Liver (tissue), 9 donors: ENCODE results near the gene POU6F2. TPM values are rescaled to one million over a fixed set of nuclear protein-coding genes. Genes with fewer than 3 reads are reported as not detected.

ENCODE experiments used
- DNase-seq: peaks from one replicate; pipeline ENCODE4 v3.0.0-alpha.2; 2017; ENCODE audit warnings: low spot score
- H3K27ac ChIP-seq, 2 donors: one replicate each; pipeline ENCODE4 v1.7.0; 2013; ENCODE audit warnings: inconsistent platforms in 2 of 2, low read length in 2 of 2, control low read depth in 1 of 2, low read depth in 1 of 2, mild to moderate bottlenecking in 1 of 2
- H3K27me3 ChIP-seq, 4 donors: one replicate each; pipeline versions ENCODE4 v1.6.1 to v1.7.0; 2013; ENCODE audit warnings: low read length in 3 of 4, inconsistent platforms in 1 of 4, mild to moderate bottlenecking in 1 of 4, moderate library complexity in 1 of 4; ENCODE audit not compliant: control insufficient read depth in 4 of 4, insufficient read depth in 4 of 4
- H3K36me3 ChIP-seq, 4 donors: one replicate each; pipeline versions ENCODE4 v1.6.1 to v1.7.0; 2013; ENCODE audit warnings: low read length in 3 of 4, mild to moderate bottlenecking in 3 of 4, low read depth in 1 of 4, moderate library complexity in 1 of 4; ENCODE audit not compliant: control insufficient read depth in 4 of 4, insufficient read depth in 3 of 4
- H3K4me1 ChIP-seq, 4 donors: one replicate each; pipeline versions ENCODE4 v1.6.1 to v1.7.0; 2013; ENCODE audit warnings: low read length in 3 of 4, mild to moderate bottlenecking in 3 of 4, moderate library complexity in 1 of 4; ENCODE audit not compliant: control insufficient read depth in 4 of 4, insufficient read depth in 4 of 4
- H3K4me3 ChIP-seq, 3 donors: one replicate each; pipeline versions ENCODE4 v1.6.1 to v1.7.0; 2013; ENCODE audit warnings: low read length in 3 of 3, control low read depth in 1 of 3, low read depth in 1 of 3, mild to moderate bottlenecking in 1 of 3
- H3K9ac ChIP-seq, 2 donors: one replicate each; pipeline ENCODE4 v1.7.0; 2013; ENCODE audit warnings: low read length in 2 of 2, mild to moderate bottlenecking in 2 of 2, moderate library complexity in 2 of 2, control low read depth in 1 of 2, low read depth in 1 of 2
- H3K9me3 ChIP-seq, 4 donors: one replicate each; pipeline versions ENCODE4 v1.6.1 to v1.7.0; 2013; ENCODE audit warnings: low read length in 3 of 4; ENCODE audit not compliant: control insufficient read depth in 4 of 4
- ATF3 ChIP-seq: IDR thresholded peaks from 2 replicates; pipeline ENCODE4 v1.6.1; 2016; ENCODE audit warnings: antibody characterized with exemption
- CTCF ChIP-seq: fragments of 150-350 bp; IDR thresholded peaks from 2 replicates; pipeline ENCODE4 v1.5.1; 2017; ENCODE audit warnings: improper control_type of control experiment, low read depth, low read length; ENCODE audit not compliant: missing input control
- EGR1 ChIP-seq, 2 donors: IDR thresholded peaks; 2 replicates each; pipeline ENCODE4 v1.6.1; 2016 to 2018; ENCODE audit warnings: antibody characterized with exemption in 2 of 2, low read depth in 2 of 2
- FOXA1 ChIP-seq: IDR thresholded peaks from 2 replicates; pipeline ENCODE4 v1.6.1; 2016; ENCODE audit warnings: antibody characterized with exemption
- FOXA2 ChIP-seq: IDR thresholded peaks from 2 replicates; pipeline ENCODE4 v1.6.1; 2016; ENCODE audit warnings: antibody characterized with exemption
- GABPA ChIP-seq, 2 donors: IDR thresholded peaks in 1 of 2; conservative IDR thresholded peaks in 1 of 2; 2 replicates each; pipeline ENCODE4 v1.6.1; 2016; ENCODE audit warnings: antibody characterized with exemption in 2 of 2, mild to moderate bottlenecking in 1 of 2, moderate library complexity in 1 of 2
- HNF4G ChIP-seq: IDR thresholded peaks from 2 replicates; pipeline ENCODE4 v1.6.1; 2016; ENCODE audit warnings: antibody characterized with exemption
- JUND ChIP-seq, 2 donors: IDR thresholded peaks; 2 replicates each; pipeline ENCODE4 v1.6.1; 2016; ENCODE audit warnings: antibody characterized with exemption in 2 of 2
- MAX ChIP-seq: IDR thresholded peaks from 2 replicates; pipeline ENCODE4 v1.6.1; 2016; ENCODE audit warnings: antibody characterized with exemption
- NR2F2 ChIP-seq: IDR thresholded peaks from 2 replicates; pipeline ENCODE4 v1.6.1; 2016; ENCODE audit warnings: antibody characterized with exemption
- RAD21 ChIP-seq, 2 donors: IDR thresholded peaks; 2 replicates each; pipeline ENCODE4 v1.6.1; 2016; ENCODE audit warnings: antibody characterized with exemption in 2 of 2, mild to moderate bottlenecking in 2 of 2
- REST ChIP-seq: IDR thresholded peaks from 2 replicates; pipeline ENCODE4 v1.6.1; 2016; ENCODE audit warnings: antibody characterized with exemption, mild to moderate bottlenecking
- SP1 ChIP-seq: IDR thresholded peaks from 2 replicates; pipeline ENCODE4 v1.6.1; 2018; ENCODE audit warnings: antibody characterized with exemption, mild to moderate bottlenecking
- TAF1 ChIP-seq: conservative IDR thresholded peaks from 2 replicates; pipeline ENCODE4 v1.6.1; 2016; ENCODE audit warnings: antibody characterized with exemption, mild to moderate bottlenecking
- YY1 ChIP-seq: IDR thresholded peaks from 2 replicates; pipeline ENCODE4 v1.6.1; 2016; ENCODE audit warnings: antibody characterized with exemption, mild to moderate bottlenecking
- WGBS: extraction: QIAGEN DNeasy Blood & Tissue Kit; methylation state at CpG from one replicate; pipeline ENCODE4 v1.1.7; 2013; 5-methylcytosine and 5-hydroxymethylcytosine counted together
- polyA plus RNA-seq, 2 donors: library from polyadenylated mRNA; stranded (reverse) in 1 of 2; unstranded in 1 of 2; fragments of 200-250 nt in 1 of 2; fragments of >200 nt in 1 of 2; fragmentation: Nextera tagmentation in 1 of 2; extraction: Ambion mirVana in 1 of 2; gene quantifications; one replicate each; pipeline versions ENCODE4 v1.2.1 to v1.2.3, GENCODE V29; 2013 to 2015
- total RNA-seq, 2 donors: library from RNA; depleted of rRNA; stranded (reverse); fragments of >200 nt; gene quantifications; one replicate each; pipeline ENCODE4 v1.2.3, GENCODE V29; 2014
- donor health status: healthy.
- donor health status: healthy.
- donor health status: healthy.
- donor health status: healthy.
- donor health status: healthy.

Gene POU6F2
- total and polyA plus RNA-seq, 4 donors, result under 0.01 to 0.24 (median 0.08) TPM; not detected in 1

GRCh38 chr7:39446546-39446945 lies 468.8 kb downstream of the POU6F2 start:
- DNase-seq, result no peak
- no peak overlapping the region for H3K4me3 ChIP-seq
- no peak overlapping the region for H3K9ac ChIP-seq
- no peaks in the 10 kb centered on the region for H3K27me3 ChIP-seq
- no peaks in the 10 kb centered on the region for H3K9me3 ChIP-seq
- TF ChIP-seq RAD21 (IDR thresholded peaks at IDR 0.05) (no peak), TAF1 (no peak), YY1 (no peak), CTCF (no peak), REST (no peak), ATF3 (no peak), FOXA2 (no peak), HNF4G (no peak), FOXA1 (no peak), SP1 (no peak), GABPA (IDR thresholded peaks at IDR 0.05 in 1 of 2, conservative IDR thresholded peaks at IDR 0.05 in 1 of 2) (no peak), NR2F2 (no peak), MAX (no peak), EGR1 (IDR thresholded peaks at IDR 0.05; ENCODE audit: low read depth in 2 of 2) (no peak), JUND (IDR thresholded peaks at IDR 0.05) (no peak)
- H3K27ac ChIP-seq, result no peak overlapping the region
- no peaks in the 10 kb centered on the region for H3K4me1 ChIP-seq
- no peaks in the 10 kb centered on the region for H3K36me3 ChIP-seq
- 77% methylated on average over 3 of the region's 3 CpGs for WGBS

GRCh38 chr7:39451901-39452300 lies 474.2 kb downstream of the POU6F2 start:
- TF ChIP-seq HNF4G, result no peak
- no peak for TF ChIP-seq NR2F2
- TF ChIP-seq FOXA2, result no peak
- no peak for TF ChIP-seq REST
- TF ChIP-seq JUND (IDR thresholded peaks at IDR 0.05), result no peak
- no peak for TF ChIP-seq CTCF
- no peak for TF ChIP-seq EGR1 (IDR thresholded peaks at IDR 0.05; ENCODE audit: low read depth in 2 of 2)
- Histone ChIP-seq H3K9me3 (no peaks in the 10 kb centered on the region), H3K27ac (no peak overlapping the region), H3K9ac (no peak overlapping the region), H3K4me1 (no peaks in the 10 kb centered on the region), H3K27me3 (no peaks in the 10 kb centered on the region), H3K36me3 (no peaks in the 10 kb centered on the region), H3K4me3 (no peak overlapping the region)
- no peak for DNase-seq
- WGBS, result 89% methylated on average over 3 of the region's 3 CpGs
